PFSK-1 (cell line): ENCODE data around the gene PODXL2.

Experiments
- FOXP2 ChIP-seq: optimal IDR thresholded peaks from 2 replicates; pipeline ENCODE3; 2011; ENCODE audit warnings: borderline replicate concordance, control low read depth, inconsistent platforms; ENCODE audit not compliant: insufficient read depth; ENCODE audit errors: extremely low read length, extremely low read depth
- POLR2AphosphoS5 ChIP-seq: IDR thresholded peaks from 2 replicates; pipeline ENCODE4 v1.6.1; 2012; ENCODE audit warnings: low read depth, mild to moderate bottlenecking, control low read depth, low read length, moderate library complexity
- SIN3A ChIP-seq: IDR thresholded peaks from 2 replicates; pipeline ENCODE4 v1.6.1; 2012; ENCODE audit warnings: mild to moderate bottlenecking, low read length, moderate library complexity, borderline replicate concordance; ENCODE audit not compliant: insufficient read depth
- TAF1 ChIP-seq: IDR thresholded peaks from 2 replicates; pipeline ENCODE4 v1.6.1; 2012; ENCODE audit warnings: low read length, control low read depth, borderline replicate concordance; ENCODE audit not compliant: insufficient read depth
- TF ChIP-seq, protein P1 (sequence below), 2 experiments: IDR thresholded peaks; 2 replicates each; pipeline versions ENCODE4 v1.6.1 to v1.8.0; 2011 to 2012; ENCODE audit warnings: low read depth in 2 of 2, low read length in 2 of 2, control low read depth in 1 of 2, inconsistent platforms in 1 of 2, mild to moderate bottlenecking in 1 of 2, moderate library complexity in 1 of 2; ENCODE audit not compliant: insufficient read depth in 1 of 2

Gene PODXL2

DNA sequence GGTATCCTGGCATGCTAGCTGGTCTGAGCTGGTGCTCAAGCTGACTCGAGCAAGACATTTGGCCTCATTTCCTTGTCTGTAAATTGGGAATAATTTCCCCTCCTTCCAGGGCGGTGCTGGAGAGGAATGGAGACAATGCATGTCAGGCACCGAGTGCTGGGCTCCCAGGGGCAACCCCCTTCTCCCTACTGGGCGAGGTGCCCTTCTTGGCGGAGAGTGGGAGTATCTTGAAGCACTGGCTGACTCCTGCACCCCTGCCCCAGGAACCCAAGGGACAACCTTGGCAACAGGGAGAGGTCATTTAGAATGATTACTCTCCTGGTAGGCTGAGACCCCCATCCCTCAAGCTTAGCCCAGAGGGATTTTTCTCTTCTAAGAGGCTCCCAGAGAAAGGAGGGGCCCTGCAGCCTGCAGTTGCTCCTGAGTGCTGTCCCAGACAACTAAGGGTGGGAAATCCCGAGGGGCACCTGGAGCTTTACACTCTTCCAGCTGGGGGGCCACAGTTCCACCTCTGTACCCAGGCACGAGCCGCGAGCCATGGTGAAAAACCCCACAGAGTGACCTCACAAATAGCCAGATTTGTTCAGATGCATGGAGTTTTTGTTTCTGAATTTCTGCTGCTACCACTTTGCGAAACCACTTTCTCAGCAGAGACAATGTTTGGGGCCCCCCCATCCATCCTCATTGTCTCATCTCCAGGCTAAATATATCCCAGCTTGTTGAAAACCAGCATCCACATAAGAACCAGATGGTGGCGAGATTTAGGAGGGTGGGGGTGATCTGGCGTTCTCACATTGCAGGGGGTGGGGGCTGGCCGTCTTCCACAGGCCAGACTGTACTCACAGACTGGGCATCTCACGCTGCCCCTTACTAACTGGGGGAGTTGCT lies 88.6 kb downstream of the PODXL2 start:
- no peak for TF ChIP-seq SIN3A
- no peak for TF ChIP-seq FOXP2
- TF ChIP-seq POLR2AphosphoS5, result no peak
- no peak for TF ChIP-seq TAF1

DNA sequence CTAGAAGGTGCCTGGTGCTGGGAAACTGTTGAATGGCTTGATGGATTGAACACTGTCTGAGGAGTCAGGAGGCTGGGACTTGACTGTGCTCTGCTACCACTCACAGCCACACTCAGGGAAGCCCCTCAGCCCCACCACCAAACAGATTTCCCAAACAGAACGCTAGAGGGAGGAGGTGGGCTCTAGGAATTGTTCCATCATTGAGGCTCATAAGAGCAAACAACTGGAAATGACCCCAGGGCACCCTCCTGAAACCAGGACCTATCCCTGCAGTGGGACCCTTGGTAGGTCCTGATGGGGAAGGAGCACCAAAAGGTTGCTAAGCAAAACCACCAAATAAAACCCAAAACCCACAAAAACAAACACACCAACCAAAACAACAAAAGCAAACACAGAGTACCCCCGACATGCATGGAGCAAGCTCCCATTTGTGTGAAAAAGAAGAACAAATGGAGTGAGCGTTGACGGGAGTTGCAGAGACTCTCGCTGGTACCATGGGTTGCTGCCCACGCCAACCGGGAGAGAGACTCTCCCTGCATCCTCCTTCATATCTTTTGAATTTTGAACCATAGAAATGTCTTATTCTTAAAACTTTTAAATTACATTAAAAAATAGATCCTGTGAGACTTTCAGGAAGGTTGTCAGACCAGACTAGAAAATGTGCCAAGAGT lies 89.4 kb downstream of the PODXL2 start:
- TF ChIP-seq SIN3A (no peak), TAF1 (no peak)
- TF ChIP-seq, protein P1, sequence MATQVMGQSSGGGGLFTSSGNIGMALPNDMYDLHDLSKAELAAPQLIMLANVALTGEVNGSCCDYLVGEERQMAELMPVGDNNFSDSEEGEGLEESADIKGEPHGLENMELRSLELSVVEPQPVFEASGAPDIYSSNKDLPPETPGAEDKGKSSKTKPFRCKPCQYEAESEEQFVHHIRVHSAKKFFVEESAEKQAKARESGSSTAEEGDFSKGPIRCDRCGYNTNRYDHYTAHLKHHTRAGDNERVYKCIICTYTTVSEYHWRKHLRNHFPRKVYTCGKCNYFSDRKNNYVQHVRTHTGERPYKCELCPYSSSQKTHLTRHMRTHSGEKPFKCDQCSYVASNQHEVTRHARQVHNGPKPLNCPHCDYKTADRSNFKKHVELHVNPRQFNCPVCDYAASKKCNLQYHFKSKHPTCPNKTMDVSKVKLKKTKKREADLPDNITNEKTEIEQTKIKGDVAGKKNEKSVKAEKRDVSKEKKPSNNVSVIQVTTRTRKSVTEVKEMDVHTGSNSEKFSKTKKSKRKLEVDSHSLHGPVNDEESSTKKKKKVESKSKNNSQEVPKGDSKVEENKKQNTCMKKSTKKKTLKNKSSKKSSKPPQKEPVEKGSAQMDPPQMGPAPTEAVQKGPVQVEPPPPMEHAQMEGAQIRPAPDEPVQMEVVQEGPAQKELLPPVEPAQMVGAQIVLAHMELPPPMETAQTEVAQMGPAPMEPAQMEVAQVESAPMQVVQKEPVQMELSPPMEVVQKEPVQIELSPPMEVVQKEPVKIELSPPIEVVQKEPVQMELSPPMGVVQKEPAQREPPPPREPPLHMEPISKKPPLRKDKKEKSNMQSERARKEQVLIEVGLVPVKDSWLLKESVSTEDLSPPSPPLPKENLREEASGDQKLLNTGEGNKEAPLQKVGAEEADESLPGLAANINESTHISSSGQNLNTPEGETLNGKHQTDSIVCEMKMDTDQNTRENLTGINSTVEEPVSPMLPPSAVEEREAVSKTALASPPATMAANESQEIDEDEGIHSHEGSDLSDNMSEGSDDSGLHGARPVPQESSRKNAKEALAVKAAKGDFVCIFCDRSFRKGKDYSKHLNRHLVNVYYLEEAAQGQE (IDR thresholded peaks at IDR 0.05; ENCODE audit: insufficient read depth in 1 of 2, low read depth in 2 of 2, low read length in 2 of 2), result no peak

DNA sequence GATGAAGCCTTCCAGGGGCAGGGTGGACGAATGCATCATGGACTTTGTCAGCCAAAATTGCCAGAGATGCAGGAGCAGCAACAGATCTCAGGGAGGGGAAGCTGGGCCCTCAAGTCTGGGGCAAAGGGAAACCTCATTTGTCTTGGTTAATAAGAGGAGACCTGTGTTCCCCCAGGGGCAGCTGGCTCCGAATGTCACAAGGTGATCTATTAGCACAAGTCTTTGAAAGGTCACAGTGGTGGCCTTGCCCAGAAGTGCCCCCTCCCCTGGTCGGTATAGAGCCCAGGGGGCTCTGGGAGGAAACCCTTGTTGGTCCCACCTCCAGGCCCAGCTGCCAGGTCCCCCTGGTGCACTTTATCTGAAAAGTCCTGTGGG lies 89.9 kb downstream of the PODXL2 start:
- TF ChIP-seq FOXP2 (no peak), TAF1 (no peak), SIN3A (no peak), POLR2AphosphoS5 (no peak)
- TF ChIP-seq, protein P1 (IDR thresholded peaks at IDR 0.05; ENCODE audit: insufficient read depth in 1 of 2, low read depth in 2 of 2, low read length in 2 of 2), result no peak

DNA sequence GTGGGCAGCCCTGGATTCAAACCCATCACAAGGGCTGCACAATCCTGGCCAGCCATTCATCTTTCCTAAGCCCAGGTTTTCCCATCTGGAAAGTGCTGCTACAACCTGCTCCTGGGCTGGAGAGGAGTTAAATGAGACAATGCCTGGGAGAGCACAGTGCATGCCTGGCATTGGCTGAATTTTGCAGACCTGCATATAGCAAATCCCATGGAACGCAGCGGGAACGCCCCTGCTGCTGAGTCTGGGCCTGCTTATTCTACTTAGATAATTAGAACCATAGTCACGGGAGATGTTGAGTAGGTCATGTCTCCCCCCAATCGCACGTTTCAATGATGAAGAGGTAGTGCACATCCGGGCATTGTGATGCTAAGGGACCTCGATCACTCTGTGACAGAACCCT lies 90.4 kb downstream of the PODXL2 start:
- TF ChIP-seq POLR2AphosphoS5 (no peak), SIN3A (no peak), TAF1 (no peak), FOXP2 (no peak)
- TF ChIP-seq, protein P1 (IDR thresholded peaks at IDR 0.05; ENCODE audit: insufficient read depth in 1 of 2, low read depth in 2 of 2, low read length in 2 of 2), result no peak

DNA sequence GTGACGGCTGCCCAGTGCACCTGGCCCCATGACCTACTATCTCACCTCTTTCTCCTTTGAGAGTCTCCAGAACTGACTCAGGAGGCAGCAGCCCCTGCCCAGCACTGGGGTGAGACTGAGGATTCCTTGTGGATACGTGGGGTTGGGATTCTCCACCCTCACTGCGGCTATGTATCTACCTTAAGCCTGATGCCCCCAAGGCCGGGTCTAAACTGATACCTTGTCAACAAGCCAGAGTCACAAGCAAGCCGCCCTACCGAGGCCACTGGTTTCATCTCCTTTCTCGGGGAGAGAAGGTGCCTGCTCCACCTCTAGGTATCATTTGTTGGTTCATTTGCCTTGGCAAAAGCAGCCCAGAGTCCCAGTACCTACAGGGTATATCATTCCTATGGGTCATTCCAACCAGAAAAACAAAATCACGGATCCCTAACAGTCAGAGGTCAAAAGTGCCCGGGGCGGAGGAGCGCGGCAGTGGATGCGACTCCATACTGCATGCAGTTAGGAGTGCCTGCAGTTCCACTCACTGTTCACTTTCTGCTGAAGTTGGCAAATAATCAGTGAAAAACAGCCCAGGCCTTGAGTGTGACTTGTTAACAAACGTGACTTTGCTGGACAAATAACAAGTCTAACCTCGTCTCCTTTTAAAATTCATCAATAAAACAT lies 91.3 kb downstream of the PODXL2 start:
- TF ChIP-seq FOXP2, result no peak
- TF ChIP-seq SIN3A, result no peak
- no peak for TF ChIP-seq POLR2AphosphoS5
- TF ChIP-seq, protein P1 (IDR thresholded peaks at IDR 0.05; ENCODE audit: insufficient read depth in 1 of 2, low read depth in 2 of 2, low read length in 2 of 2), result no peak
- TF ChIP-seq TAF1, result no peak
